Prostate gland (tissue), 2 donors: Measurements from ENCODE around the gene HEBP2. TPM values are rescaled to one million over a fixed set of nuclear protein-coding genes. Genes with fewer than 3 reads are reported as not detected.

Experiments used
- DNase-seq: peaks from one replicate; pipeline ENCODE4 v3.0.0-alpha.2; 2019; ENCODE audit warnings: low spot score
- H3K27ac ChIP-seq, 2 donors: fragments of 200-600 bp; sonication (generic); 2 replicates each; pipeline ENCODE4 v1.5.1; 2017 to 2019
- H3K27me3 ChIP-seq: fragments of 200-600 bp; sonication (generic); replicated peaks from 2 replicates; pipeline ENCODE4 v1.5.1; 2019; ENCODE audit not compliant: insufficient read depth
- H3K36me3 ChIP-seq, 2 donors: fragments of 200-600 bp; sonication (generic); 1 replicate in 1 of 2; 2 replicates in 1 of 2; pipeline versions ENCODE4 v1.5.1 to v1.8.1; 2017 to 2019
- H3K4me1 ChIP-seq: fragments of 200-600 bp; sonication (generic); replicated peaks from 2 replicates; pipeline ENCODE4 v1.5.1; 2019
- H3K4me3 ChIP-seq, 2 donors: fragments of 200-600 bp; sonication (generic); 2 replicates each; pipeline ENCODE4 v1.5.1; 2017 to 2019
- H3K9me3 ChIP-seq: fragments of 200-600 bp; sonication (generic); 2 replicates; pipeline ENCODE4 v1.5.1; 2017
- CTCF ChIP-seq, 4 experiments: fragments of 200-600 bp in 2 of 4; fragments of 450-650 bp in 2 of 4; sonication (generic) in 2 of 4; IDR thresholded peaks; 1 replicate in 3 of 4; 2 replicates in 1 of 4; pipeline ENCODE4 v1.5.1; 2016 to 2019; ENCODE audit warnings: antibody characterized with exemption in 4 of 4, mild to moderate bottlenecking in 2 of 4, moderate library complexity in 2 of 4
- POLR2A ChIP-seq: fragments of 450-650 bp; IDR thresholded peaks from one replicate; pipeline ENCODE4 v1.6.1; 2016; ENCODE audit warnings: antibody characterized with exemption, mild to moderate bottlenecking
- POLR2AphosphoS5 ChIP-seq: sonication (generic); formaldehyde crosslinking; IDR thresholded peaks from one replicate; pipeline ENCODE4 v1.6.1; 2017; ENCODE audit warnings: antibody characterized with exemption
- WGBS: methylation state at CpG from one replicate; pipeline ENCODE4 v1.1.5; 2018; 5-methylcytosine and 5-hydroxymethylcytosine counted together
- intact Hi-C: fragments of 100-400 bp; cut with DNase I; formaldehyde crosslinking; loops from one replicate; pipeline ENCODE4 v1.14.2; 2022
- microRNA-seq: library from miRNA; unstranded; fragments of <30 nt; microRNA quantifications from one replicate; pipeline ENCODE4, GENCODE V29; 2016
- small RNA-seq, 2 donors: library from RNA; depleted of rRNA; stranded (forward); fragments of <200 nt; gene quantifications; one replicate each; pipeline ENCODE3, GENCODE V24; 2016
- total RNA-seq, 2 donors: library from RNA; depleted of rRNA; stranded (reverse); fragments of >200 nt; gene quantifications; one replicate each; pipeline ENCODE4 v1.1.0, GENCODE V29; 2016

HEBP2 gene
- total RNA-seq, 2 donors from 2014 or later: 95.4 to 187 TPM

- intact Hi-C loops: no loop called here
- TF ChIP-seq POLR2AphosphoS5 (no peak), POLR2A (no peak), CTCF (IDR thresholded peaks at IDR 0.05) (no peak)
- H3K27me3 ChIP-seq: no peaks in the 10 kb centered on the region
- WGBS: 96% methylated on average over 20 of the region's 20 CpGs
- no peak overlapping the region for H3K27ac ChIP-seq
- H3K9me3 ChIP-seq: no peaks in the 10 kb centered on the region
- H3K4me3 ChIP-seq: no peak overlapping the region
- no peaks in the 10 kb centered on the region for H3K36me3 ChIP-seq
- no peaks in the 10 kb centered on the region for H3K4me1 ChIP-seq
- no peak for DNase-seq
Measured at GRCh38 chr6:138464085-138464484, 60.1 kb downstream of the HEBP2 start.

- H3K4me1 ChIP-seq: no peaks in the 10 kb centered on the region
- no peak overlapping the region for H3K27ac ChIP-seq
- intact Hi-C loops: no loop called here
- no peaks in the 10 kb centered on the region for H3K9me3 ChIP-seq
- no peak overlapping the region for H3K4me3 ChIP-seq
- 55% methylated on average over 1 of the region's 1 CpG for WGBS
- no peaks in the 10 kb centered on the region for H3K36me3 ChIP-seq
- no peaks in the 10 kb centered on the region for H3K27me3 ChIP-seq
- DNase-seq: no peak
- TF ChIP-seq CTCF (IDR thresholded peaks at IDR 0.05): no peak
- no peak for TF ChIP-seq POLR2A
- TF ChIP-seq POLR2AphosphoS5: no peak
Measured at GRCh38 chr6:138465007-138465645, 61.1 kb downstream of the HEBP2 start.

GRCh38 chr6:138467901-138468300 is 63.9 kb downstream of the HEBP2 start:
- no peaks in the 10 kb centered on the region for H3K4me1 ChIP-seq
- H3K27me3 ChIP-seq: no peaks in the 10 kb centered on the region
- no peaks in the 10 kb centered on the region for H3K36me3 ChIP-seq
- H3K9me3 ChIP-seq: no peaks in the 10 kb centered on the region
- TF ChIP-seq POLR2A (no peak), POLR2AphosphoS5 (no peak), CTCF (IDR thresholded peaks at IDR 0.05) (no peak)
- H3K4me3 ChIP-seq: no peak overlapping the region
- DNase-seq: no peak
- intact Hi-C loops: no loop called here
- no peak overlapping the region for H3K27ac ChIP-seq

GRCh38 chr6:138468320-138469015 is 64.4 kb downstream of the HEBP2 start:
- no peaks in the 10 kb centered on the region for H3K9me3 ChIP-seq
- no peaks in the 10 kb centered on the region for H3K36me3 ChIP-seq
- no peak overlapping the region for H3K4me3 ChIP-seq
- no peaks in the 10 kb centered on the region for H3K27me3 ChIP-seq
- TF ChIP-seq POLR2AphosphoS5 (no peak), CTCF (IDR thresholded peaks at IDR 0.05) (no peak), POLR2A (no peak)
- H3K4me1 ChIP-seq: no peaks in the 10 kb centered on the region
- 88% methylated on average over 9 of the region's 9 CpGs for WGBS
- intact Hi-C loops: no loop called here
- no peak overlapping the region for H3K27ac ChIP-seq
- DNase-seq: no peak

Small RNA genes within 50 kb of the gene (microRNA-seq; reads per million reads assigned to microRNA genes)
- gene MIR3145: not detected

Small RNA genes within 50 kb of the gene (small RNA-seq; reads per million reads assigned to genes)
- gene AL031003.1: 0 reads per million in 2 donors
- 0 reads per million in 2 donors for gene AL391669.1
- 0 reads per million in 2 donors for gene MIR3145

Other genes starting within 250 kb of the HEBP2 start
- gene ARFGEF3, start 242.3 kb upstream of the HEBP2 start, total RNA-seq: 10 to 100 TPM; 41.0 to 80.1 TPM
- gene PBOV1, start 185.7 kb upstream of the HEBP2 start, total RNA-seq: not detected
- not detected for gene SMIM28, start 26.3 kb upstream of the HEBP2 start, total RNA-seq
- gene NHSL1, start 95.3 kb downstream of the HEBP2 start, total RNA-seq: 10 to 100 TPM in 1 of 2 donors, 1 to 10 TPM in 1; 2.1 to 10.7 TPM